Adrenal gland (tissue), 5 donors: ENCODE measurements around the gene ZBED3.

ENCODE experiments used
- POLR2A ChIP-seq, 2 donors: fragments of 450-650 bp; IDR thresholded peaks; one replicate each; pipeline ENCODE4 v1.6.1; 2017; ENCODE audit warnings: antibody characterized with exemption in 2 of 2, mild to moderate bottlenecking in 2 of 2, moderate library complexity in 1 of 2
- TF ChIP-seq, protein P1 (sequence below), 6 experiments: fragments of 450-650 bp in 4 of 6; fragments of 200-600 bp in 2 of 6; sonication (generic) in 1 of 6; IDR thresholded peaks; 1 replicate in 5 of 6; 2 replicates in 1 of 6; pipeline versions ENCODE4 v1.5.1 to v1.8.0; 2016 to 2021; ENCODE audit warnings: antibody characterized with exemption in 6 of 6, mild to moderate bottlenecking in 2 of 6, moderate library complexity in 1 of 6
- donor health status: DM: no; HTN: no; CAD: no.

- TF ChIP-seq, protein P1, sequence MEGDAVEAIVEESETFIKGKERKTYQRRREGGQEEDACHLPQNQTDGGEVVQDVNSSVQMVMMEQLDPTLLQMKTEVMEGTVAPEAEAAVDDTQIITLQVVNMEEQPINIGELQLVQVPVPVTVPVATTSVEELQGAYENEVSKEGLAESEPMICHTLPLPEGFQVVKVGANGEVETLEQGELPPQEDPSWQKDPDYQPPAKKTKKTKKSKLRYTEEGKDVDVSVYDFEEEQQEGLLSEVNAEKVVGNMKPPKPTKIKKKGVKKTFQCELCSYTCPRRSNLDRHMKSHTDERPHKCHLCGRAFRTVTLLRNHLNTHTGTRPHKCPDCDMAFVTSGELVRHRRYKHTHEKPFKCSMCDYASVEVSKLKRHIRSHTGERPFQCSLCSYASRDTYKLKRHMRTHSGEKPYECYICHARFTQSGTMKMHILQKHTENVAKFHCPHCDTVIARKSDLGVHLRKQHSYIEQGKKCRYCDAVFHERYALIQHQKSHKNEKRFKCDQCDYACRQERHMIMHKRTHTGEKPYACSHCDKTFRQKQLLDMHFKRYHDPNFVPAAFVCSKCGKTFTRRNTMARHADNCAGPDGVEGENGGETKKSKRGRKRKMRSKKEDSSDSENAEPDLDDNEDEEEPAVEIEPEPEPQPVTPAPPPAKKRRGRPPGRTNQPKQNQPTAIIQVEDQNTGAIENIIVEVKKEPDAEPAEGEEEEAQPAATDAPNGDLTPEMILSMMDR (IDR thresholded peaks at IDR 0.05) = no peak
- TF ChIP-seq POLR2A (IDR thresholded peaks at IDR 0.05) = no peak
These were observed 757 bp downstream of the ZBED3 start for GRCh38 chr5:77086368-77086688.
